ENCODE measurements around the gene LGALS16.

DNA sequence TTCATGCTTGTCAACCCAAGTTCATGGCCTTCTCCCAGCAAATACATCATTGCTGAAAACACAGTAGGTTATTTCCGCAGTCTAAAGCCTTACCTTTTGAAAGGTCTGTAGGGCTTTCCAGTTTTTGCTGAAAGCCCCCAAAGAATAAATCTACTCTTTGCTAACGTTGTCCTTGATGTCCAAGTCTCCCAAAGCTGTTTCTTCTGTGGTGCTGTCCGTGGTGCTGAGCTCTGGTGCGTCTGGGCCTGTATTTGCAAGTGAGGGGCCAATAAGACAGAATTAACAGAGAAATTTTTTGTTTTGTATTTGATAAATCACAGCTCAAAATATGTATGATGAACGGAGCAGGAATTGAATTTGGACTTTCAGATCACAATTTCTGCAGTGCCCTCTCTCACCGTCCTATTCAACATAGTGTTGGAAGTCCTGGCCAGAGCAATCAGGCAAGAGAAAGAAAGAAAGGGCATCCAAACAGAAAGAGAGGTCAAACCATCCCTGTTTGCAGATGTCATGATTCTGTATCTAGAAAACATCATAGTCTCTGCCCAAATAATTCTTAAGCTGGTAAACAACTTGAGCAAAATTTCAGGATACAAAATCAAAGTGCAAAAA lies 9.8 kb upstream of the LGALS16 start:
- TF ChIP-seq, protein P1, sequence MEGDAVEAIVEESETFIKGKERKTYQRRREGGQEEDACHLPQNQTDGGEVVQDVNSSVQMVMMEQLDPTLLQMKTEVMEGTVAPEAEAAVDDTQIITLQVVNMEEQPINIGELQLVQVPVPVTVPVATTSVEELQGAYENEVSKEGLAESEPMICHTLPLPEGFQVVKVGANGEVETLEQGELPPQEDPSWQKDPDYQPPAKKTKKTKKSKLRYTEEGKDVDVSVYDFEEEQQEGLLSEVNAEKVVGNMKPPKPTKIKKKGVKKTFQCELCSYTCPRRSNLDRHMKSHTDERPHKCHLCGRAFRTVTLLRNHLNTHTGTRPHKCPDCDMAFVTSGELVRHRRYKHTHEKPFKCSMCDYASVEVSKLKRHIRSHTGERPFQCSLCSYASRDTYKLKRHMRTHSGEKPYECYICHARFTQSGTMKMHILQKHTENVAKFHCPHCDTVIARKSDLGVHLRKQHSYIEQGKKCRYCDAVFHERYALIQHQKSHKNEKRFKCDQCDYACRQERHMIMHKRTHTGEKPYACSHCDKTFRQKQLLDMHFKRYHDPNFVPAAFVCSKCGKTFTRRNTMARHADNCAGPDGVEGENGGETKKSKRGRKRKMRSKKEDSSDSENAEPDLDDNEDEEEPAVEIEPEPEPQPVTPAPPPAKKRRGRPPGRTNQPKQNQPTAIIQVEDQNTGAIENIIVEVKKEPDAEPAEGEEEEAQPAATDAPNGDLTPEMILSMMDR (IDR thresholded peaks at IDR 0.05): no peak
- no peak for TF ChIP-seq POLR2A (IDR thresholded peaks at IDR 0.05)
- TF ChIP-seq EP300 (IDR thresholded peaks at IDR 0.05): no peak

All from ovary (tissue), 3 donors.